A549 treated with AZD9567 at 1 μM for 4 hours (cell line): ENCODE results near the gene C2orf69. TPM values are rescaled to one million over a fixed set of nuclear protein-coding genes. Genes with fewer than 3 reads are reported as not detected.

Experiments used
- total RNA-seq: library from RNA; stranded (reverse); fragments of 200-300 nt; extraction: Qiagen RNA extraction; gene quantifications from 5 replicates; pipeline ENCODE4 v1.2.3, GENCODE V29; 2022; ENCODE audit not compliant: insufficient read depth

Gene C2orf69, protein sequence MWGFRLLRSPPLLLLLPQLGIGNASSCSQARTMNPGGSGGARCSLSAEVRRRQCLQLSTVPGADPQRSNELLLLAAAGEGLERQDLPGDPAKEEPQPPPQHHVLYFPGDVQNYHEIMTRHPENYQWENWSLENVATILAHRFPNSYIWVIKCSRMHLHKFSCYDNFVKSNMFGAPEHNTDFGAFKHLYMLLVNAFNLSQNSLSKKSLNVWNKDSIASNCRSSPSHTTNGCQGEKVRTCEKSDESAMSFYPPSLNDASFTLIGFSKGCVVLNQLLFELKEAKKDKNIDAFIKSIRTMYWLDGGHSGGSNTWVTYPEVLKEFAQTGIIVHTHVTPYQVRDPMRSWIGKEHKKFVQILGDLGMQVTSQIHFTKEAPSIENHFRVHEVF
- 6.3 to 11.0 TPM (median 9.3 TPM) in 5 replicates for total RNA-seq

DNA sequence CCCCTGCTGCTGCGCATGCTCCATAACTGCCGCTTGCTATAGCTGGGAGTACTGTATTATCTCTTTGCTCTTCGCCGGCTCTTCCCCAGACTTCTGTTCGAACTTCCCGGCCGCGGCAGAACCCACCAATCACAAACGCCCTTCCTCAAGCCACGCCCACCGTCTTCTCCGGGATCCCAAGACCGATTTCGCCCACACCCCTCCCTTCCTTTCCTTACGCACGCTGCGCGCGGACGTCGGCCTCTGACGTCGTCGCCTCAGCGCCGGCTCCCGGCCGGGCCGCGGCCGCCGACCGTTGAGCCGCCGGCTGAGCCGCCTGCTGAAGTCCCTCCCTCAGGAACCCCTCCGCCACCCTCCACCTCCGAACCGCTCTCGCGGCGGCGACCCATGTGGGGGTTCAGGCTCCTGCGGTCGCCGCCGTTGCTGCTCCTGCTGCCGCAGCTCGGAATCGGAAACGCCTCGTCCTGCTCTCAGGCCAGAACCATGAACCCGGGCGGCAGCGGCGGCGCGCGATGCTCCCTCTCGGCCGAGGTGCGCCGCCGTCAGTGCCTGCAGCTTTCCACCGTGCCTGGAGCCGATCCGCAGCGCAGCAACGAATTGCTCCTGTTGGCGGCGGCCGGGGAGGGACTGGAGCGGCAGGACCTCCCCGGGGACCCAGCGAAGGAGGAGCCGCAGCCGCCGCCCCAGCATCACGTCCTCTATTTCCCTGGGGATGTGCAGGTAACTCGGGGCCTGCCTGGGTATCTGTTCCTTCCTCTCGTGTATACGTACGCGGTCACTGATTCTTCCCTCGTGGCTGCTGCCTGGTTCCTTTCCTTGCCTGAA, at the start of gene C2orf69:
Gene C2orf69 (plus strand): TSS at position 242 of the 825 bp plus-strand sequence. CDS start 146 bp downstream, at position 388.

GRCh38 chr2:199955339-199956061, 44.4 kb downstream of the C2orf69 start, which contains the start of the genes MAIP1 and TYW5:
TSS of gene MAIP1 (plus strand) at chr2:199955582. CDS start at chr2:199955799, 217 bp downstream.
TSS of gene TYW5 (minus strand) at chr2:199955491. CDS start at chr2:199955470, 21 bp downstream.

Other genes starting within 250 kb of the C2orf69 start
- 2.7 to 4.3 TPM (median 3.0 TPM) in 5 replicates for gene FTCDNL1, start 60.1 kb upstream of the C2orf69 start, total RNA-seq
- 7.4 to 9.3 TPM (median 7.5 TPM) in 5 replicates for gene TYW5, start 44.2 kb downstream of the C2orf69 start, total RNA-seq
- 38.2 to 88.3 TPM (median 39.7 TPM) in 5 replicates for gene MAIP1, start 44.3 kb downstream of the C2orf69 start, total RNA-seq